ENCODE measurements around the gene TIAM1.

Gene TIAM1

GRCh38 chr21:31161157-31161556 lies 182.9 kb downstream of the TIAM1 start:
- no peak overlapping the region for H3K27ac ChIP-seq (ENCODE audit: low read length)
- peaks cover 3% of the 10 kb centered on the region for H3K4me1 ChIP-seq (ENCODE audit: control insufficient read depth, insufficient read depth, low read length)
- H3K4me3 ChIP-seq (ENCODE audit: low read length in 2 of 2): peak overlapping the region in 1 of 2 donors; percentile 4
- H3K9ac ChIP-seq (ENCODE audit: low read length in 2 of 2): no peak overlapping the region
- peaks cover 0 to 5% of the 10 kb centered on the region in 2 donors for H3K27me3 ChIP-seq (ENCODE audit: control insufficient read depth in 1 of 2, insufficient read depth in 2 of 2, low read length in 2 of 2)
- no peaks in the 10 kb centered on the region for H3K36me3 ChIP-seq (ENCODE audit: control insufficient read depth in 2 of 2, insufficient read depth in 2 of 2, low read length in 2 of 2)
- H3K9me3 ChIP-seq (ENCODE audit: control insufficient read depth in 2 of 2, low read length in 2 of 2): peaks cover 8 to 12% of the 10 kb centered on the region in 2 donors

- H3K4me3 ChIP-seq (ENCODE audit: low read length in 2 of 2): no peak overlapping the region
- peaks cover 3% of the 10 kb centered on the region for H3K4me1 ChIP-seq (ENCODE audit: control insufficient read depth, insufficient read depth, low read length)
- no peak overlapping the region for H3K9ac ChIP-seq (ENCODE audit: low read length in 2 of 2)
- H3K27ac ChIP-seq (ENCODE audit: low read length): no peak overlapping the region
- peaks cover 0 to 5% of the 10 kb centered on the region in 2 donors for H3K27me3 ChIP-seq (ENCODE audit: control insufficient read depth in 1 of 2, insufficient read depth in 2 of 2, low read length in 2 of 2)
- H3K36me3 ChIP-seq (ENCODE audit: control insufficient read depth in 2 of 2, insufficient read depth in 2 of 2, low read length in 2 of 2): no peaks in the 10 kb centered on the region
- H3K9me3 ChIP-seq (ENCODE audit: control insufficient read depth in 2 of 2, low read length in 2 of 2): peaks cover 11 to 14% of the 10 kb centered on the region in 2 donors
These were observed 184.3 kb downstream of the TIAM1 start for GRCh38 chr21:31159808-31160207.

GRCh38 chr21:31158789-31159581 lies 185.1 kb downstream of the TIAM1 start:
- Histone ChIP-seq H3K4me1 (ENCODE audit: control insufficient read depth, insufficient read depth, low read length) (peaks cover 3% of the 10 kb centered on the region), H3K4me3 (ENCODE audit: low read length in 2 of 2) (no peak overlapping the region), H3K27ac (ENCODE audit: low read length) (no peak overlapping the region), H3K9ac (ENCODE audit: low read length in 2 of 2) (no peak overlapping the region), H3K36me3 (ENCODE audit: control insufficient read depth in 2 of 2, insufficient read depth in 2 of 2, low read length in 2 of 2) (no peaks in the 10 kb centered on the region), H3K27me3 (ENCODE audit: control insufficient read depth in 1 of 2, insufficient read depth in 2 of 2, low read length in 2 of 2) (peaks cover 0 to 5% of the 10 kb centered on the region in 2 donors), H3K9me3 (ENCODE audit: control insufficient read depth in 2 of 2, low read length in 2 of 2) (peaks cover 15 to 20% of the 10 kb centered on the region in 2 donors)

GRCh38 chr21:31157756-31158155 lies 186.3 kb downstream of the TIAM1 start:
- H3K36me3 ChIP-seq (ENCODE audit: control insufficient read depth in 2 of 2, insufficient read depth in 2 of 2, low read length in 2 of 2): no peaks in the 10 kb centered on the region
- no peak overlapping the region for H3K27ac ChIP-seq (ENCODE audit: low read length)
- peaks cover 0 to 5% of the 10 kb centered on the region in 2 donors for H3K27me3 ChIP-seq (ENCODE audit: control insufficient read depth in 1 of 2, insufficient read depth in 2 of 2, low read length in 2 of 2)
- peaks cover 15 to 20% of the 10 kb centered on the region in 2 donors for H3K9me3 ChIP-seq (ENCODE audit: control insufficient read depth in 2 of 2, low read length in 2 of 2)
- no peak overlapping the region for H3K4me3 ChIP-seq (ENCODE audit: low read length in 2 of 2)
- H3K9ac ChIP-seq (ENCODE audit: low read length in 2 of 2): no peak overlapping the region
- peaks cover 3% of the 10 kb centered on the region for H3K4me1 ChIP-seq (ENCODE audit: control insufficient read depth, insufficient read depth, low read length)

- no peaks in the 10 kb centered on the region for H3K36me3 ChIP-seq (ENCODE audit: control insufficient read depth in 2 of 2, insufficient read depth in 2 of 2, low read length in 2 of 2)
- H3K4me1 ChIP-seq (ENCODE audit: control insufficient read depth, insufficient read depth, low read length): peaks cover 3% of the 10 kb centered on the region
- H3K4me3 ChIP-seq (ENCODE audit: low read length in 2 of 2): peak overlapping the region in 1 of 2 donors; percentile 19
- peaks cover 16 to 20% of the 10 kb centered on the region in 2 donors for H3K9me3 ChIP-seq (ENCODE audit: control insufficient read depth in 2 of 2, low read length in 2 of 2)
- no peak overlapping the region for H3K27ac ChIP-seq (ENCODE audit: low read length)
- H3K9ac ChIP-seq (ENCODE audit: low read length in 2 of 2): no peak overlapping the region
- H3K27me3 ChIP-seq (ENCODE audit: control insufficient read depth in 1 of 2, insufficient read depth in 2 of 2, low read length in 2 of 2): peaks cover 0 to 5% of the 10 kb centered on the region in 2 donors
These were observed 187.4 kb downstream of the TIAM1 start for GRCh38 chr21:31156662-31157061.

GRCh38 chr21:31156169-31156568 lies 187.9 kb downstream of the TIAM1 start:
- Histone ChIP-seq H3K9ac (ENCODE audit: low read length in 2 of 2) (no peak overlapping the region), H3K27me3 (ENCODE audit: control insufficient read depth in 1 of 2, insufficient read depth in 2 of 2, low read length in 2 of 2) (peaks cover 0 to 5% of the 10 kb centered on the region in 2 donors), H3K4me1 (ENCODE audit: control insufficient read depth, insufficient read depth, low read length) (peaks cover 3% of the 10 kb centered on the region), H3K27ac (ENCODE audit: low read length) (no peak overlapping the region), H3K36me3 (ENCODE audit: control insufficient read depth in 2 of 2, insufficient read depth in 2 of 2, low read length in 2 of 2) (no peaks in the 10 kb centered on the region), H3K9me3 (ENCODE audit: control insufficient read depth in 2 of 2, low read length in 2 of 2) (peaks cover 19 to 20% of the 10 kb centered on the region in 2 donors), H3K4me3 (ENCODE audit: low read length in 2 of 2) (no peak overlapping the region)

- no peaks in the 10 kb centered on the region for H3K36me3 ChIP-seq (ENCODE audit: control insufficient read depth in 2 of 2, insufficient read depth in 2 of 2, low read length in 2 of 2)
- H3K27ac ChIP-seq (ENCODE audit: low read length): no peak overlapping the region
- H3K9me3 ChIP-seq (ENCODE audit: control insufficient read depth in 2 of 2, low read length in 2 of 2): peaks cover 10 to 12% of the 10 kb centered on the region in 2 donors
- H3K4me1 ChIP-seq (ENCODE audit: control insufficient read depth, insufficient read depth, low read length): no peaks in the 10 kb centered on the region
- no peak overlapping the region for H3K4me3 ChIP-seq (ENCODE audit: low read length in 2 of 2)
- H3K9ac ChIP-seq (ENCODE audit: low read length in 2 of 2): no peak overlapping the region
- H3K27me3 ChIP-seq (ENCODE audit: control insufficient read depth in 1 of 2, insufficient read depth in 2 of 2, low read length in 2 of 2): no peaks in the 10 kb centered on the region
These were observed 192.7 kb downstream of the TIAM1 start for GRCh38 chr21:31151156-31152045.

GRCh38 chr21:31145274-31145673 lies 198.8 kb downstream of the TIAM1 start:
- H3K27ac ChIP-seq (ENCODE audit: low read length): no peak overlapping the region
- no peaks in the 10 kb centered on the region for H3K27me3 ChIP-seq (ENCODE audit: control insufficient read depth in 1 of 2, insufficient read depth in 2 of 2, low read length in 2 of 2)
- H3K9me3 ChIP-seq (ENCODE audit: control insufficient read depth in 2 of 2, low read length in 2 of 2): no peaks in the 10 kb centered on the region
- no peak overlapping the region for H3K4me3 ChIP-seq (ENCODE audit: low read length in 2 of 2)
- no peaks in the 10 kb centered on the region for H3K4me1 ChIP-seq (ENCODE audit: control insufficient read depth, insufficient read depth, low read length)
- H3K9ac ChIP-seq (ENCODE audit: low read length in 2 of 2): no peak overlapping the region
- H3K36me3 ChIP-seq (ENCODE audit: control insufficient read depth in 2 of 2, insufficient read depth in 2 of 2, low read length in 2 of 2): no peaks in the 10 kb centered on the region

- no peaks in the 10 kb centered on the region for H3K36me3 ChIP-seq (ENCODE audit: control insufficient read depth in 2 of 2, insufficient read depth in 2 of 2, low read length in 2 of 2)
- H3K27ac ChIP-seq (ENCODE audit: low read length): no peak overlapping the region
- no peak overlapping the region for H3K9ac ChIP-seq (ENCODE audit: low read length in 2 of 2)
These were observed 201.0 kb downstream of the TIAM1 start for GRCh38 chr21:31143036-31143435.

GRCh38 chr21:31142600-31142999 lies 201.5 kb downstream of the TIAM1 start:
- H3K36me3 ChIP-seq (ENCODE audit: control insufficient read depth in 2 of 2, insufficient read depth in 2 of 2, low read length in 2 of 2): no peaks in the 10 kb centered on the region
- no peak overlapping the region for H3K27ac ChIP-seq (ENCODE audit: low read length)
- no peaks in the 10 kb centered on the region for H3K4me1 ChIP-seq (ENCODE audit: control insufficient read depth, insufficient read depth, low read length)

More at GRCh38 chr21:31143036-31143435, 201.0 kb downstream of the TIAM1 start:
- H3K4me3 ChIP-seq (ENCODE audit: low read length in 2 of 2): no peak overlapping the region
- H3K4me1 ChIP-seq (ENCODE audit: control insufficient read depth, insufficient read depth, low read length): no peaks in the 10 kb centered on the region
- H3K9me3 ChIP-seq (ENCODE audit: control insufficient read depth in 2 of 2, low read length in 2 of 2): no peaks in the 10 kb centered on the region
- no peaks in the 10 kb centered on the region for H3K27me3 ChIP-seq (ENCODE audit: control insufficient read depth in 1 of 2, insufficient read depth in 2 of 2, low read length in 2 of 2)

More at GRCh38 chr21:31142600-31142999, 201.5 kb downstream of the TIAM1 start:
- no peaks in the 10 kb centered on the region for H3K27me3 ChIP-seq (ENCODE audit: control insufficient read depth in 1 of 2, insufficient read depth in 2 of 2, low read length in 2 of 2)
- H3K4me3 ChIP-seq (ENCODE audit: low read length in 2 of 2): no peak overlapping the region
- no peak overlapping the region for H3K9ac ChIP-seq (ENCODE audit: low read length in 2 of 2)
- H3K9me3 ChIP-seq (ENCODE audit: control insufficient read depth in 2 of 2, low read length in 2 of 2): no peaks in the 10 kb centered on the region
